ENCODE data around the gene MAST4. TPM values are rescaled to one million over a fixed set of nuclear protein-coding genes. Genes with fewer than 3 reads are reported as not detected.
A peak's percentile ranks its signal among the peaks of the same experiment; 100 is the strongest.

The MAST4 gene
- total and polyA plus RNA-seq, 12 donors, result 29.6 to 93.3 (median 76.6) TPM

DNA sequence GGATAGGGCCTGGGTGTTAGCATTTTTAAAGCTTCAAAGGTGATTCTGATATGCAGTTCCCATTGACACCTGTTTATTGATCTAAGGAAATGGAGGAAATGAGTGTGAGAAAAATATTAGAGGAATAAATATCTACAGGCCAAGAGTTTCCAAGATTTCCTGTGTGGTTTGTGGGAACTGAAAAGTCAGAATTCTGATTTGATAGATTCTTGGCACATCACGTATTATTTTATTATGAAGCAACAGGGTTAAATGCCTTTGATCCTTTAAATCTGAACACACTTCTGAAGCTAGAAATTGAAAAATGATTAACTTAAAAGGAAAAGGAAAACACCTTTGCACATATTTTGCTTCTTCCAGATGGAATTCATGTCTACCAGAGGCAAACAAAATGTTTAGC lies 486.7 kb downstream of the MAST4 start:
- peaks cover 0 to 14% (median 0%) of the 10 kb centered on the region in 9 donors for H3K36me3 ChIP-seq
- H3K27me3 ChIP-seq, result no peaks in the 10 kb centered on the region
- no peak overlapping the region for H3K4me3 ChIP-seq
- TF ChIP-seq, protein P1, sequence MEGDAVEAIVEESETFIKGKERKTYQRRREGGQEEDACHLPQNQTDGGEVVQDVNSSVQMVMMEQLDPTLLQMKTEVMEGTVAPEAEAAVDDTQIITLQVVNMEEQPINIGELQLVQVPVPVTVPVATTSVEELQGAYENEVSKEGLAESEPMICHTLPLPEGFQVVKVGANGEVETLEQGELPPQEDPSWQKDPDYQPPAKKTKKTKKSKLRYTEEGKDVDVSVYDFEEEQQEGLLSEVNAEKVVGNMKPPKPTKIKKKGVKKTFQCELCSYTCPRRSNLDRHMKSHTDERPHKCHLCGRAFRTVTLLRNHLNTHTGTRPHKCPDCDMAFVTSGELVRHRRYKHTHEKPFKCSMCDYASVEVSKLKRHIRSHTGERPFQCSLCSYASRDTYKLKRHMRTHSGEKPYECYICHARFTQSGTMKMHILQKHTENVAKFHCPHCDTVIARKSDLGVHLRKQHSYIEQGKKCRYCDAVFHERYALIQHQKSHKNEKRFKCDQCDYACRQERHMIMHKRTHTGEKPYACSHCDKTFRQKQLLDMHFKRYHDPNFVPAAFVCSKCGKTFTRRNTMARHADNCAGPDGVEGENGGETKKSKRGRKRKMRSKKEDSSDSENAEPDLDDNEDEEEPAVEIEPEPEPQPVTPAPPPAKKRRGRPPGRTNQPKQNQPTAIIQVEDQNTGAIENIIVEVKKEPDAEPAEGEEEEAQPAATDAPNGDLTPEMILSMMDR (IDR thresholded peaks at IDR 0.05), result no peak
- H3K9me3 ChIP-seq, result no peaks in the 10 kb centered on the region
- WGBS, 2 donors, result 73 to 76% methylated on average over 1 of the region's 1 CpG
- DNase-seq, result no peak
- H3K4me1 ChIP-seq, result peaks cover 0 to 32% (median 21%) of the 10 kb centered on the region in 9 donors
- H3K27ac ChIP-seq, result no peak overlapping the region
- no peak for ATAC-seq
- intact Hi-C loops (cut with DNase I), result no loop called here

DNA sequence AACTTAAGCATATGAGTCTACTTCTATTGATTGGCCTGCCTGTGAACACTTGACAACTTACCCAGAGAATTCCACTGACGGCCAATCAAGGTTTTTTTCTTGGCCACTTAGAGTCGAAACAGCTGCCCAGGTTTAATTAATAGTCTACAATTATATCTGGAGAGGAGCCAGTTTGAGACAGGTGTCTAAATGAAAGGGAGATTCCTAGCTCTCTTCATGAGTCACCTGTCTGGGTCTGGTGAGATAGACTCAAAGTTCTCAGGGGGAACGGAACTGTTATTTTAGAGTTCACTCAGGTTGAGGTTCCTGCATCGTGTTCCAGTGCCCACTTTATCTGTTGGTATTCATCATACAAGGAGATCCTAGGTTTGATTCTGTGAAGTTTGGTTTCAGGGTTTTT lies 489.4 kb downstream of the MAST4 start:
- TF ChIP-seq, protein P1 (IDR thresholded peaks at IDR 0.05), result no peak
- ATAC-seq (no peak), DNase-seq (no peak)
- Histone ChIP-seq H3K27me3 (no peaks in the 10 kb centered on the region), H3K36me3 (peaks cover 0 to 9% (median 0%) of the 10 kb centered on the region in 9 donors), H3K27ac (no peak overlapping the region), H3K4me1 (peaks cover 0 to 50% (median 21%) of the 10 kb centered on the region in 9 donors), H3K9me3 (no peaks in the 10 kb centered on the region), H3K4me3 (no peak overlapping the region)
- 79 to 88% methylated on average over 4 of the region's 4 CpGs for WGBS, 2 donors
- intact Hi-C loops (cut with DNase I), result no loop called here

DNA sequence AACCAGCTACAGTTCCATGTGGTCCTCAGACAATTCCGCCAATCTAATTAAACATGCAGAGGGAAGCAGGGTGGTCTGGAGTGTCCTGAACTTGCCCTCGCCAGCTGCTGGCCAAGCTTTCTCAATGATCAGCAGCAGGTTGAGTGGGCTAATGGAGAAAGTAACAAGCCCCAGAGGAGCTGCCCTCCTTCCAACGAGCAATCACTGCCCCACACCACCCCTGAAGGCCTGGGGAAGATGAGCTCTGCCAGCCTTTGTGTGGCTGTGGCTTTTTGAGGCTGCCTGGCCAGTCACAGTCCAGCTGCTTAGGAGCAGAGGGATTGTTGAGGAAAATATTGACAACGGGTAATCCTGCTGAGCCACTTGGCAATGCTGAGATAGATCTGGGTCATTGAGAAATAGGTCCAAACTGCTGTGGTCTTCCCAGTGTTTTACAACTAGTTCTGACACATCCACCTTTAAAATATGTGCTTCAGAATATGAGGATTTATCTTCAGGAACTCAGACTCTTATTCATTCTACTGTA lies 493.1 kb downstream of the MAST4 start:
- H3K9me3 ChIP-seq, result no peaks in the 10 kb centered on the region
- DNase-seq (no peak), ATAC-seq (peak in 5 of 8 donors; percentile 25 to 39 (median 31))
- peaks cover 0 to 9% (median 0%) of the 10 kb centered on the region in 9 donors for H3K36me3 ChIP-seq
- WGBS, 2 donors, result 67 to 73% methylated on average over 4 of the region's 4 CpGs
- intact Hi-C loops (cut with DNase I), result no loop called here
- H3K27ac ChIP-seq, result peak overlapping the region in 2 of 10 donors; percentile 12 to 48
- H3K27me3 ChIP-seq, result no peaks in the 10 kb centered on the region
- H3K4me1 ChIP-seq, result peaks cover under 1 to 62% (median 34%) of the 10 kb centered on the region in 9 donors
- H3K4me3 ChIP-seq, result no peak overlapping the region
- TF ChIP-seq, protein P1 (IDR thresholded peaks at IDR 0.05), result no peak

DNA sequence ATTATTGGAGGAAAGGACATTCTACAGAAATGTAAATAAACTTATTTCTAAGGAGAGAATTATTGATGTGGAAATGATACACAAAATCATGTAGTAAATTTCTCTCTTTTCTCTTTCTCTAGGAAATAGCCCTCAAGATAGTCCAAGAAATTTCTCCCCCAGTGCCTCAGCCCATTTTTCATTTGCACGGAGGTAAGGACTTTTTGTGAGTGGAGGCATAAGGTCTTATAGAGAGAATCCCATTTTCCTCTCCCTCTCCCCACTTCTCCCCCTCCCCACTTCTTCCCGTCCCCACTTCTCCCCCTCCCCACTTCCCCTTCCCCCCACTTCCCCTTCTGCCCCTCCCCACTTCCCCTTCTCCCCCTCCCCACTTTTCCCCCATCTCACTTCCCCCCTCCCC lies 493.8 kb downstream of the MAST4 start:
- Histone ChIP-seq H3K27me3 (no peaks in the 10 kb centered on the region), H3K4me3 (no peak overlapping the region), H3K9me3 (no peaks in the 10 kb centered on the region), H3K27ac (no peak overlapping the region), H3K4me1 (peaks cover 8 to 69% (median 42%) of the 10 kb centered on the region in 9 donors), H3K36me3 (peaks cover 0 to 9% (median 0%) of the 10 kb centered on the region in 9 donors)
- intact Hi-C loops (cut with DNase I), result loop anchor here in 1 of 10 donors (10.0 kb wide), 1 partner anchor 85 kb away; no protein-coding TSS in a partner anchor
- no peak for ATAC-seq
- DNase-seq, result no peak
- TF ChIP-seq, protein P1 (IDR thresholded peaks at IDR 0.05), result no peak
- 75 to 91% methylated on average over 2 of the region's 2 CpGs for WGBS, 2 donors
